GM19351 (cell line): ENCODE measurements around the gene GZMA.
A peak's percentile ranks its signal among the peaks of the same experiment; 100 is the strongest.
"Not testable (repeated sequence)": the region's sequence is repeated elsewhere in the genome, so short reads cannot be mapped to it uniquely, and the experiment has no call there.

Experiments used
- ATAC-seq: cut with Tn5 transposase; IDR thresholded peaks from one replicate; pipeline ENCODE4 v1.9.1; 2021; ENCODE audit warnings: mild to moderate bottlenecking, moderate library complexity; ENCODE audit not compliant: unreplicated experiment

Gene GZMA

GRCh38 chr5:55102348-55102747 lies at the start of gene GZMA:
Gene GZMA (plus strand): TSS chr5:55102646. CDS start chr5:55102683, 37 bp downstream.
- no peak for ATAC-seq

GRCh38 chr5:55055183-55055582 lies 47.3 kb upstream of the GZMA start:
- no peak for ATAC-seq

DNA sequence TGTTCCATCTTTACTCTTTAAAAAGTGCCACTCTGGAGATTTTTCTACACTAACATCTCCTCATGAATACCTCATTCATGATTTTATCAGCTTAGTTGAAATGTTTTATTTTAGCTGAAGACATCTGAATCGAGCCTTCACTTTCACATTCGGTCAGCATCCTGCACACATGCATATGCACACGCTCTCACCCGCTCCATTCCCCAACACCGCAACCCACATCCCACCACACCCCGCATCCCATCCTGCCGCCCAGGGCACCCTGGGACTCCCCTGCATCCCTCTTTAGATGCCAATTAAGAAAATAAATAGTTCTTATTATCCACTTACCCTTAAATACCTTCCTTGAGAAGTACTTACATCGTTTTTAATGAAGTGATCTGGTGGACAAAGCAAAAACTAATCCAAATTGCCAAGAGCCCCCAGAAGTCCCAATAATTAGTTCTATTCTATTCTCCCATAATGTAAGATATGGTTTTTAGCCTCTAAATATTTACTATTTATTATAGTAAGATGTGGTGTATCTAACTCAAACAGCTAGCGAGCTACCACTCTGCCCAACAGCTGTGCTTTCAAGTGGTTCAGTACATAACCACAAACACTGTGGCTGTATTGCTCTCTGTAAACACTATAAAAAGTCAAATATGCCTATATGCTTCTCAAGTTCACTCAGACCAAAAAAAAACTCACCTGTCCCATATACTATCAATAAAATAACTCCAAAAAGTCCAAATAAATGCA lies 40.2 kb upstream of the GZMA start:
- peak; percentile 53 for ATAC-seq

GRCh38 chr5:55063220-55063863 lies 39.1 kb upstream of the GZMA start:
- no peak for ATAC-seq

- no peak for ATAC-seq
Measured at GRCh38 chr5:55063899-55064298, 38.5 kb upstream of the GZMA start.

DNA sequence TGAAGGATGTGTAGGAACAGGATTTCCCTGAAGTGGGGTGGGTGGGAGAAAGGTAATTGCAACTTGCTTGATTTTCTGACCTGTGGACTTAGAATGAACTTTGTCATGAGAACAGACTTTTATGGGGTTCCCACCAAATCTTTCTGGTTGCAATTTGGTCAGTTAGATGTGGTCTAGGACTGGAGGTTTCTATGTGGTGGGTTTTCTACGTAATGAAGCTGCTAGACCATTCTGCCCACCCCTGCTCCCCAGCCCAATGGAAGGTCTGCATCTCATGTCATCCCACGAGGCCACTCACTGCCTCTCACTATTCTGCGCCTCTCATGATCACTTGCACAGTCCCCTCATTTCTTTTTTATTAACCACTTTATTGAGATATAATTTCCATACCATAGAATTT lies 37.9 kb upstream of the GZMA start:
- ATAC-seq = no peak

DNA sequence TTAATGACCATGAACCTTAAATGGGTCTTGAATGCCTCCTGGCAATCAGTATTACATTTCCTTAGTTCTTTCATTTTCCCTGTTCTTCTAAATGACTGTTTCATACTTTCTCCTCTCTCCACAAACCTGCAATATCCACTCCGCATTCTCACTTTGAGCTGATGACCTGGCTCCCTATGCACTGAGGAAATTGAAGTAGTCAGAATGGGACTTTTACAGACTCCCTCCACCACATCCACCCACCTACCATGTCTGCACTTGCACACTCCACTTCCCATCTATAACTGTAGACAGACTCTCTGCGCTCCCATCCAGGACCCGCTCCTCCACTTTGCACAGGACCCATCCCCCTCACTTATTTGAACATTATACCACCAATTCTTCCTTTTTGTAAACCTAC lies 36.2 kb upstream of the GZMA start:
- no peak for ATAC-seq

DNA sequence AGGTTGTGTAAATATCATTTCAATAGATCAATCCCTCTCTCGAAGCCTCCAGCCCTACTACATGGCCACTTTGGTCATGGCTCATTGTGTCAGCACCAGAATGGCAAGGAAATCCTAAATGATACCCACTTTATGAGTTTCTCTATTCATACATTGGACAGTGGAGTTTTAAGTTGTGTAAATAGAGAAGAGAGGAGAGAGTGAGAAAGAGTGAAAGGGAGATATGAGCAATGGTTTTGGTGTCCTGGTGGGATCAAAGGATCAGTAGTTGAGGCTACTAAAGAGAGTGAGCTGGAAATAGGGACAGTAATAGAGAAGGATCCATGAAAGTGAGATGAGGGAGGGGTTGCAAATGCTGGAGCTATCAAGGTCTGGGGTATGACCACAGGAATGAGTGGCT lies 31.5 kb upstream of the GZMA start:
- no peak for ATAC-seq

- no peak for ATAC-seq
Measured at GRCh38 chr5:55071413-55071812, 31.0 kb upstream of the GZMA start.

- no peak for ATAC-seq
Measured at GRCh38 chr5:55072666-55073065, 29.8 kb upstream of the GZMA start.

DNA sequence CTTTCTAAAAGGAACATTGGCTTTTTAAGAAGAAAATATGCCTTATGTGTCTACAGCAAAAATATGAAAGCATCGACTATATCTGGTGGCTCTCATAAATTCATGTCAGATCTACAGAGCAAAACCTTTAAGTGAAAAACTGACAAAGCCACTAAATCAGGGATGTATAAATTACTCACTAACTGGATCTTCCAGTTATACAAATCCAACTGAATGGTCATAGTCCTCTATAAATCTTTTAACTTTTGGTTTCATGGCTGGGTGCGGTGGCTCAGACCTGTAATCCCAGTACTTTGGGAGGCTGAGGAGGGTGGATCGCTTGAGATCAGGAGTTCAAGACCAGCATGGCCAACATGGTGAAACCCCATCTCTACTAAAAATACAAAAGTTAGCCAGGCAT lies 29.2 kb upstream of the GZMA start:
- no peak for ATAC-seq

- no peak for ATAC-seq
Measured at GRCh38 chr5:55081541-55081940, 20.9 kb upstream of the GZMA start.

DNA sequence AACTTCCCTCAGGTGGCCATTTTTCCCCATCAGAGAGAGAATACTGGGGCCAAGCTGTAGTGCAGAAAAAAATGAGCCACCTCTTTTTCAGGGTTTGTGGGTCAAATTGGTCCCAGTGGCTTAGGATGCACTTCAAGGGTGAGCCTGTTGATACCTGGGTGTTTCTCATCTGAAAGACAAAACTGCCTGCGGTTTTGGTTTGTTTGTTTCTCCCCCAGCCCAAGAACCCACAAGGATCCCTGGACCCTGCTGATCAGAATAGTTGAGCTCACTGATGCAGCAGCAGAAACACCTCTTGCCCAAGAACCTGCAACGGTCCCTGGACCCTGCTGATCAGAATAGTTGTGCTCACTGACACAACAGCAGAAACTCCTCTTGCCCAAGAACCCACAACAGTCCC lies 13.1 kb upstream of the GZMA start:
- not testable (repeated sequence) for ATAC-seq

DNA sequence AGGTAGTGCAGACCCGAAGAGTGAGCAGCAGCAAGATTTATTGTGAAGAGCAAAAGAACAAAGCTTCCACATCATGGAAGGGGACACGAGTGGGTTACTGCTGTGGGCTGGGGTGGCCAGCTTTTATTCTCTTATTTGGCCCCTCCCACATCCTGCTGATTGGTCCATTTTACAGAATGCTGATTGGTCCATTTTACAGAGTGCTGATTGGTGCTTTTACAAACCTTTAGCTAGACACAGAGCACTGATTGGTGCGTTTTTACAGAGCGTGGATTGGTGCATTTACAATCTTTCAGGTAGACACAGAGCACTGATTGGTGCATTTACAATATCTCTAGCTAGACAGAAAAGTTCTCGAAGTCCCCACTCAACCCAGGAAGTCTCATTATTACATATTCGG lies 11.4 kb upstream of the GZMA start:
- ATAC-seq = not testable (repeated sequence)

DNA sequence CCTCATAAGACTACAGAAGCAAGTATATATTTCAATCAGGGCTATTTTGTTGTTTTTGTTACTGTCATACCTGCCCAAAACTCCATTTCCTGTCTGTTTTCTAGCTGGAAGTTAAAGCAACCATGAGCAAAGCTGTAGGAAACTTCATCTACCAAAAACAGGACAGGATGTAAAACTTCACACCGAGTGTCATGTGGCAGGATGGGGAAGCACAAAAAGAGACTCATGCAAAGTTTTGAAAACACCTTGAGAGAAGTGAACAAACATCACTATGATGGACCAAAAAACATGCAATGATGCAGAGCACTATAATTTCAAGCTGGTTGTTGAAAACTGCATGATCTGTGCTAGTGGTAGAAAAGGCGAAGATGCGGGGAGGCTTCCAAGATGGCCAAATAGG lies 6.3 kb upstream of the GZMA start:
- ATAC-seq = no peak

DNA sequence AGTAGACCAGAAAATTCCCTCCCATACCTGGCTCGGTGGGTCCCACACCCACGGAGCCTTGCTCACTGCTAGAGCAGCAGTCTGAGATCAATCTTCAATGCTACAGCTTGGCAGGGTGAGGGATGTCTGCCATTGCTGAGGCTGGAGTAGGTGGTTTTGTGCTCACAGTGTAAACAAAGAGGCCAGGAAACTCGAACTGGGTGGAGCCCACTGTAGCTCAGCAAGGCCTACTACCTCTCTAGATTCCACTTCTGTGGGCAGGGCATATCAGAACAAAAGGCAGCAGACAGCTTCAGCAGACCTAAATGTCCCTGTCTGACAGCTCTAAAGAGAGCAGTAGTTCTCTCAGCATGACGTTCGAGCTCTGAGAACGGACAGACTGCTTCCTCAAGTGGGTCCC lies 5.6 kb upstream of the GZMA start:
- ATAC-seq = no peak

- not testable (repeated sequence) for ATAC-seq
Measured at GRCh38 chr5:55101148-55101547, 1.3 kb upstream of the GZMA start.

DNA sequence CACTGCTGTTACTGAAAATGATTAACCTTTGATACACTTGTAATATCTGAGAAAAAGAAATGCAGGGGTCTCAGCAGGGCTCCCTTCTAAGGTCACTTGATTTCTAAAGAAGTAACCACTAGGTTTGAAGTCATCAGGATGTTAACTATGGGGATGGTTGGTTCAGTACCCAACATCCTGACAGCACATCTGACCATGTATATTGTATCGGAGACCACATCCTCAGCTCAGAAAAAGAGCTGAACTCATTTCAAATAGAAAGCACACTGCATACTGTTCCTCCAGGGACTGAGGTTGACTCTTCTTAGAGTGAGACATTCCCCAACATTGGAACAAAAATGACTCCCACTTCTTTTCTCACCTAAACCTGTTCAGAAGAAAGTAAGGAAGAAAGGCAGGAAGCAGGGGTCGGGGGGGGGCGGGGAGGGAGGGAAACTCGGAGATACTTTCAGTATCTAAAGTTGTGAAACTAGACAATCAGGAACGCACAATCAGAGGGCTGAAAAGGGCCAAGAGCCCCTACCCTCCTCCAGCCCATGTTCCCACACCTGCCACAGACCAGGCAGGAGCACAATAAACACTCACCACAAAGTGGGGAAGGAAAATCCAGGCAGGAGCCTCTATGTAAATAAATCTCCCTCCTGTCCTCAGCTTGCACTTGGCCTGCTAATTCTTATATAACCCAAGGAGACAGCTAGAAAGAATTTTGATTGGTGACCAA lies 730 bp upstream of the GZMA start:
- ATAC-seq = no peak

DNA sequence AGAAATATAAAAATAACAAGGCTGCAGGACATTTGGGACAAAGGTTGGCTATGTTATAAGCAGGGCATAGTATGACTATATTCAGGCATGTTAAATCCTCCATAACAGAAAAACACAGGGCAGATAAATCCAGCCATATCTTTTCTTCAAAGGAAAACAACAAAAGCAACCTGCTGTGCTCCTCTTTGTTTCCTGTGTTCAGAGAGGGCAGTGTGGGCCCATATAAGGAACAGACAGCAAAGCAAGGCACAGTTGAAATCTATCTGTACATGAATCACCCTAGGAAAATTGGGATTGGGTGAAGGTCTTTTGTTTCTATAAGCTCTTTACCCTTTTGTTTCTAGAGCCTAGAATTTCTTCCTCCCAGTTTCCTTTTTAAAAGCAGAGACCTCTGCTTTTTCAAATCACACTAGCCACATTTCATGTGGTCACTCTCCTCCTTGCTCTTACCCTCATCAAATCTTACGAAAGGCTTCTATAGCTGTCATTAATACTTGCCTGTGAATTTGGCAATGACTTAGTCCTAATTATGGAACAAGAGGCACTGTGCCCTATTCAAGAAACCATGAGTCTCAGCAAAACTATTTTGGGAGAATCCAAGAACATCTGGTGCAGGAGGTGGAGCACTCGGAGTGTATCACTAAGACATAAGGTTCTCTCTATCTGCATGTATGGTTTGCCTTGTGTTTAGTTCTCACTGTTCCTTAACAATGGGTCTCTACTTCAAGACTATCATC lies 1.8 kb downstream of the GZMA start:
- ATAC-seq = no peak

GRCh38 chr5:55104946-55105701 lies 2.7 kb downstream of the GZMA start:
- ATAC-seq = no peak

- ATAC-seq = not testable (repeated sequence)
Measured at GRCh38 chr5:55105976-55106375, 3.5 kb downstream of the GZMA start.
